GM12864 (cell line): Measurements from ENCODE around the gene CDAN1.
"Not testable (repeated sequence)": the region's sequence is repeated elsewhere in the genome, so short reads cannot be mapped to it uniquely, and the experiment has no call there.

ENCODE experiments used
- DNase-seq: peaks from one replicate; pipeline ENCODE4 v3.0.0-alpha.2; 2011; ENCODE audit warnings: low read depth
- H3K4me3 ChIP-seq: 2 replicates; pipeline ENCODE4 v1.5.1; 2011; ENCODE audit warnings: mild to moderate bottlenecking, low read depth, low read length, control low read depth
- CTCF ChIP-seq: IDR thresholded peaks from 2 replicates; pipeline ENCODE4 v1.5.1; 2011; ENCODE audit warnings: low read depth, mild to moderate bottlenecking, moderate library complexity, low read length, control low read depth, inconsistent platforms; ENCODE audit errors: missing control alignments

CDAN1 gene

GRCh38 chr15:42772144-42772543 is 35.2 kb upstream of the CDAN1 start:
- DNase-seq: no peak
- H3K4me3 ChIP-seq: no peak overlapping the region
- TF ChIP-seq CTCF: no peak

- DNase-seq: not testable (repeated sequence)
Observed at GRCh38 chr15:42766109-42766508, 29.2 kb upstream of the CDAN1 start.

GRCh38 chr15:42764154-42764731 is 27.3 kb upstream of the CDAN1 start:
- not testable (repeated sequence) for H3K4me3 ChIP-seq, DNase-seq

More at GRCh38 chr15:42766109-42766508, 29.2 kb upstream of the CDAN1 start:
- H3K4me3 ChIP-seq: not testable (repeated sequence)

- H3K4me3 ChIP-seq, DNase-seq: not testable (repeated sequence)
Observed at GRCh38 chr15:42761813-42762212, 24.9 kb upstream of the CDAN1 start.

GRCh38 chr15:42760759-42761158 is 23.8 kb upstream of the CDAN1 start:
- no peak for DNase-seq
- no peak overlapping the region for H3K4me3 ChIP-seq
- no peak for TF ChIP-seq CTCF

- DNase-seq: no peak
- no peak for TF ChIP-seq CTCF
- H3K4me3 ChIP-seq: no peak overlapping the region
Observed at GRCh38 chr15:42759093-42759492, 22.2 kb upstream of the CDAN1 start.

GRCh38 chr15:42750306-42750705 is 13.4 kb upstream of the CDAN1 start:
- DNase-seq: no peak
- TF ChIP-seq CTCF: no peak
- no peak overlapping the region for H3K4me3 ChIP-seq

- no peak overlapping the region for H3K4me3 ChIP-seq
- no peak for TF ChIP-seq CTCF
- no peak for DNase-seq
Observed at GRCh38 chr15:42749266-42749665, 12.3 kb upstream of the CDAN1 start.

- TF ChIP-seq CTCF: no peak
- no peak for DNase-seq
- H3K4me3 ChIP-seq: no peak overlapping the region
Observed at GRCh38 chr15:42744195-42744594, 7.3 kb upstream of the CDAN1 start.
